ACC112 (cell line): ENCODE data around the gene CCDC179.

Experiments
- H2AFZ ChIP-seq: fragments of 200-600 bp; sonication (generic); one replicate; pipeline ENCODE4 v1.6.0; 2017; ENCODE audit warnings: antibody characterized with exemption, low read length; ENCODE audit not compliant: unreplicated experiment
- H3K27ac ChIP-seq: fragments of 200-600 bp; sonication (generic); 2 replicates; pipeline ENCODE4 v1.5.1; 2014; ENCODE audit warnings: low read depth, mild to moderate bottlenecking, antibody characterized with exemption, low read length, moderate library complexity
- H3K27me3 ChIP-seq: fragments of 200-600 bp; sonication (generic); 2 replicates; pipeline ENCODE4 v1.6.1; 2014; ENCODE audit warnings: mild to moderate bottlenecking, antibody characterized with exemption, low read length, moderate library complexity, mixed read lengths; ENCODE audit not compliant: insufficient read depth
- H3K36me3 ChIP-seq: fragments of 200-600 bp; sonication (generic); 2 replicates; pipeline ENCODE4 v1.6.1; 2016; ENCODE audit warnings: mild to moderate bottlenecking, antibody characterized with exemption, low read length, moderate library complexity, mixed read lengths; ENCODE audit not compliant: insufficient read depth
- H3K4me1 ChIP-seq: fragments of 200-600 bp; sonication (generic); one replicate; pipeline ENCODE4 v1.6.1; 2016; ENCODE audit warnings: low read length, mixed read lengths; ENCODE audit not compliant: insufficient read depth, unreplicated experiment, control insufficient read depth
- H3K4me3 ChIP-seq: fragments of 200-600 bp; sonication (generic); 2 replicates; pipeline ENCODE4 v1.5.1; 2014; ENCODE audit warnings: mild to moderate bottlenecking, low read depth, low read length
- H3K79me2 ChIP-seq: fragments of 200-600 bp; sonication (generic); one replicate; pipeline ENCODE4 v1.6.0; 2016; ENCODE audit warnings: low read length; ENCODE audit not compliant: control insufficient read depth, unreplicated experiment, insufficient read depth

CCDC179 gene

GRCh38 chr11:22808571-22809197 lies 51.6 kb downstream of the CCDC179 start:
- Histone ChIP-seq H2AFZ (no peak overlapping the region), H3K27ac (no peak overlapping the region), H3K36me3 (no peaks in the 10 kb centered on the region), H3K79me2 (no peaks in the 10 kb centered on the region), H3K4me3 (no peak overlapping the region), H3K27me3 (0 out of 2 replicates have a peak, but pooled peaks cover 5% of the 10 kb centered on the region), H3K4me1 (peaks cover 13% of the 10 kb centered on the region)

GRCh38 chr11:22807855-22808570 lies 52.3 kb downstream of the CCDC179 start:
- H3K27me3 ChIP-seq, result peaks cover 5% of the 10 kb centered on the region; the same call in 1 of the 2 replicates
- no peak overlapping the region for H2AFZ ChIP-seq
- no peak overlapping the region for H3K27ac ChIP-seq
- peaks cover 13% of the 10 kb centered on the region for H3K4me1 ChIP-seq
- H3K36me3 ChIP-seq, result no peaks in the 10 kb centered on the region
- no peaks in the 10 kb centered on the region for H3K79me2 ChIP-seq
- H3K4me3 ChIP-seq, result no peak overlapping the region

- H3K4me3 ChIP-seq, result no peak overlapping the region
- H3K27ac ChIP-seq, result no peak overlapping the region
- H2AFZ ChIP-seq, result no peak overlapping the region
- H3K27me3 ChIP-seq, result peaks cover 10% of the 10 kb centered on the region; the same call in 1 of the 2 replicates
- no peaks in the 10 kb centered on the region for H3K36me3 ChIP-seq
- peaks cover 13% of the 10 kb centered on the region for H3K4me1 ChIP-seq
- H3K79me2 ChIP-seq, result no peaks in the 10 kb centered on the region
Measured at GRCh38 chr11:22807391-22807790, 52.9 kb downstream of the CCDC179 start.

- no peak overlapping the region for H3K27ac ChIP-seq
- H2AFZ ChIP-seq, result no peak overlapping the region
- H3K79me2 ChIP-seq, result no peaks in the 10 kb centered on the region
- no peaks in the 10 kb centered on the region for H3K36me3 ChIP-seq
- peaks cover 5% of the 10 kb centered on the region for H3K4me1 ChIP-seq
- peaks cover 18% of the 10 kb centered on the region; the same call in 1 of the 2 replicates for H3K27me3 ChIP-seq
- no peak overlapping the region for H3K4me3 ChIP-seq
Measured at GRCh38 chr11:22802861-22803260, 57.4 kb downstream of the CCDC179 start.

- no peaks in the 10 kb centered on the region for H3K36me3 ChIP-seq
- H3K79me2 ChIP-seq, result no peaks in the 10 kb centered on the region
- H3K27ac ChIP-seq, result no peak overlapping the region
- H2AFZ ChIP-seq, result no peak overlapping the region
- no peak overlapping the region for H3K4me3 ChIP-seq
- peaks cover 18% of the 10 kb centered on the region; the same call in 1 of the 2 replicates for H3K27me3 ChIP-seq
- H3K4me1 ChIP-seq, result peaks cover 5% of the 10 kb centered on the region
Measured at GRCh38 chr11:22800482-22800881, 59.8 kb downstream of the CCDC179 start.

- Histone ChIP-seq H3K79me2 (no peaks in the 10 kb centered on the region), H3K4me3 (no peak overlapping the region), H3K4me1 (peaks cover 10% of the 10 kb centered on the region), H3K27ac (no peak overlapping the region), H3K36me3 (no peaks in the 10 kb centered on the region), H3K27me3 (peaks cover 13% of the 10 kb centered on the region; the same call in 1 of the 2 replicates), H2AFZ (no peak overlapping the region)
Measured at GRCh38 chr11:22798901-22799300, 61.4 kb downstream of the CCDC179 start.

- H3K27me3 ChIP-seq, result 0 out of 2 replicates have a peak, but pooled peaks cover 8% of the 10 kb centered on the region
- H2AFZ ChIP-seq, result no peak overlapping the region
- no peaks in the 10 kb centered on the region for H3K36me3 ChIP-seq
- no peaks in the 10 kb centered on the region for H3K79me2 ChIP-seq
- no peak overlapping the region for H3K27ac ChIP-seq
- H3K4me1 ChIP-seq, result peaks cover 19% of the 10 kb centered on the region
- H3K4me3 ChIP-seq, result no peak overlapping the region
Measured at GRCh38 chr11:22797047-22797446, 63.2 kb downstream of the CCDC179 start.
